Caco-2 (cell line): ENCODE data around the gene LGALS3BP. TPM values are rescaled to one million over a fixed set of nuclear protein-coding genes. Genes with fewer than 3 reads are reported as not detected.

ENCODE experiments used
- BruUV-seq: library from RNA; stranded (reverse); fragments of 400-500 nt; replicated peaks from 2 replicates; lab custom pipeline; 2021; lab: Mats Ljungman, UMichigan
- CTCF ChIA-PET: fragments of 300-600 bp; sonication (Branson Sonifier 250); formaldehyde crosslinking; loops from one replicate; lab custom pipeline; 2022; ENCODE audit warnings: antibody characterized with exemption; lab: Charles Lee
- POLR2A ChIA-PET: fragments of 300-600 bp; sonication (Branson Sonifier 250); formaldehyde crosslinking; loops from one replicate; lab custom pipeline; 2022; ENCODE audit warnings: antibody characterized with exemption; lab: Charles Lee
- DNase-seq, 2 experiments: peaks; one replicate each; pipeline versions ENCODE4 v3.0.0 to v3.0.0-alpha.2; 2020 to 2022
- H3K27me3 ChIP-seq: replicated peaks from 2 replicates; pipeline ENCODE4 v1.6.0; 2011; ENCODE audit warnings: low read length; ENCODE audit not compliant: control insufficient read depth, insufficient read depth
- H3K36me3 ChIP-seq: 2 replicates; pipeline ENCODE4 v1.5.1; 2011; ENCODE audit warnings: low read length; ENCODE audit not compliant: control insufficient read depth, insufficient read depth
- H3K4me1 ChIP-seq: fragments of 250-450 bp; sonication (Bioruptor Pico); 2 replicates; pipeline ENCODE4 v1.5.1; 2020; ENCODE audit warnings: mild to moderate bottlenecking
- H3K4me3 ChIP-seq: 2 replicates; pipeline ENCODE4 v1.5.1; 2011; ENCODE audit warnings: low read depth, mild to moderate bottlenecking, control low read depth, low read length
- H3K9me3 ChIP-seq: fragments of 250-450 bp; sonication (Bioruptor Pico); 2 replicates; pipeline ENCODE4 v1.5.1; 2020; ENCODE audit warnings: mild to moderate bottlenecking, moderate library complexity
- H3K27ac Mint-ChIP-seq: one replicate; pipeline ENCODE4 v1.8.0; 2022; ENCODE audit warnings: mixed read lengths; ENCODE audit not compliant: unreplicated experiment
- H3K27me3 Mint-ChIP-seq: one replicate; pipeline ENCODE4 v1.8.0; 2022; ENCODE audit warnings: mixed read lengths; ENCODE audit not compliant: insufficient read depth, unreplicated experiment
- H3K36me3 Mint-ChIP-seq: one replicate; pipeline ENCODE4 v1.8.0; 2022; ENCODE audit warnings: mild to moderate bottlenecking, mixed read lengths; ENCODE audit not compliant: insufficient read depth, unreplicated experiment
- H3K4me1 Mint-ChIP-seq: one replicate; pipeline ENCODE4 v1.8.0; 2022; ENCODE audit warnings: low read depth, mixed read lengths; ENCODE audit not compliant: unreplicated experiment
- H3K4me3 Mint-ChIP-seq: one replicate; pipeline ENCODE4 v1.8.0; 2022; ENCODE audit warnings: mild to moderate bottlenecking, moderate library complexity, mixed read lengths; ENCODE audit not compliant: unreplicated experiment
- H3K9me3 Mint-ChIP-seq: one replicate; pipeline ENCODE4 v1.8.0; 2022; ENCODE audit warnings: mixed read lengths; ENCODE audit not compliant: unreplicated experiment
- intact Hi-C: fragments of 100-400 bp; cut with micrococcal nuclease; formaldehyde crosslinking; loops from one replicate; pipeline ENCODE4 v1.10.0; 2022; ENCODE audit not compliant: unreplicated experiment
- total RNA-seq: library from RNA; stranded (reverse); gene quantifications from 2 replicates; pipeline ENCODE4 v1.2.3, GENCODE V29; 2022
- TF ChIP-seq, protein P1 (sequence below), 2 experiments: fragments of 200-600 bp in 1 of 2; IDR thresholded peaks; 1 replicate in 1 of 2; 2 replicates in 1 of 2; pipeline versions ENCODE4 v1.5.1 to v1.8.0; 2011 to 2022; ENCODE audit warnings: antibody characterized with exemption in 1 of 2, control low read depth in 1 of 2, inconsistent platforms in 1 of 2, low read depth in 1 of 2, low read length in 1 of 2, mild to moderate bottlenecking in 1 of 2, moderate library complexity in 1 of 2; ENCODE audit not compliant: insufficient read depth in 1 of 2, severe bottlenecking in 1 of 2, unreplicated experiment in 1 of 2

The LGALS3BP gene
- total RNA-seq, 1 experiment from 2014 or later = 65.4 TPM

DNA sequence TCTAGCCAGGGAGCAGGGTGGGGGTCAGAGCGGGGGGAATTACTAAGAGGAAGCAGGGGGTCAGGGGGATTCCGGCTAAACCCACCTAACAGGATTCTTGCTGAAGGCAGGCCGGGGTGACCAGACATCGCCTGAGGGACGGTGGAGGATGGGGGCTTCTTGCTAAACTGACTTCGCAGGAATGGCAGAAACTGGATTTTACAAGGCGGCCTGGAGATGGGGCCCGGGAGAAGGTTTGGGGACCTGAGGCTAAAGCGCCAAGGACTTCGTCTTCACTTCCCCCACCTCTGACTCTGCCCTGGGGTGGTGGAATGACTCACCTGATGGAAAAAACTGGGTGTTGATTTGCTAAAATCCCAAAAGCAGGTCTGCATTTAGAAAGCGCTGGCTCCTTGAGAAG, 23.5 kb downstream of the LGALS3BP start:
- H3K4me3 ChIP-seq = no peak overlapping the region
- no peak for DNase-seq
- no TSS peak for BruUV-seq
- H3K36me3 ChIP-seq = no peaks in the 10 kb centered on the region
- H3K4me3 Mint-ChIP-seq = no peak overlapping the region
- no peaks in the 10 kb centered on the region for H3K27me3 ChIP-seq
- H3K4me1 ChIP-seq = peaks cover 15% of the 10 kb centered on the region
- peaks cover 4% of the 10 kb centered on the region for H3K9me3 ChIP-seq
- H3K27ac Mint-ChIP-seq = no peak overlapping the region
- H3K36me3 Mint-ChIP-seq = no peaks in the 10 kb centered on the region
- peaks cover 7% of the 10 kb centered on the region for H3K4me1 Mint-ChIP-seq
- intact Hi-C loops = no loop called here
- CTCF ChIA-PET = interaction anchor here (0.8 kb wide), 1 partner anchor 14 kb away, joined by 3 read pairs; no protein-coding TSS in a partner anchor
- TF ChIP-seq, protein P1, sequence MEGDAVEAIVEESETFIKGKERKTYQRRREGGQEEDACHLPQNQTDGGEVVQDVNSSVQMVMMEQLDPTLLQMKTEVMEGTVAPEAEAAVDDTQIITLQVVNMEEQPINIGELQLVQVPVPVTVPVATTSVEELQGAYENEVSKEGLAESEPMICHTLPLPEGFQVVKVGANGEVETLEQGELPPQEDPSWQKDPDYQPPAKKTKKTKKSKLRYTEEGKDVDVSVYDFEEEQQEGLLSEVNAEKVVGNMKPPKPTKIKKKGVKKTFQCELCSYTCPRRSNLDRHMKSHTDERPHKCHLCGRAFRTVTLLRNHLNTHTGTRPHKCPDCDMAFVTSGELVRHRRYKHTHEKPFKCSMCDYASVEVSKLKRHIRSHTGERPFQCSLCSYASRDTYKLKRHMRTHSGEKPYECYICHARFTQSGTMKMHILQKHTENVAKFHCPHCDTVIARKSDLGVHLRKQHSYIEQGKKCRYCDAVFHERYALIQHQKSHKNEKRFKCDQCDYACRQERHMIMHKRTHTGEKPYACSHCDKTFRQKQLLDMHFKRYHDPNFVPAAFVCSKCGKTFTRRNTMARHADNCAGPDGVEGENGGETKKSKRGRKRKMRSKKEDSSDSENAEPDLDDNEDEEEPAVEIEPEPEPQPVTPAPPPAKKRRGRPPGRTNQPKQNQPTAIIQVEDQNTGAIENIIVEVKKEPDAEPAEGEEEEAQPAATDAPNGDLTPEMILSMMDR (IDR thresholded peaks at IDR 0.05; ENCODE audit: insufficient read depth in 1 of 2, low read depth in 1 of 2, low read length in 1 of 2, severe bottlenecking in 1 of 2, unreplicated experiment in 1 of 2) = no peak
- H3K9me3 Mint-ChIP-seq = no peaks in the 10 kb centered on the region
- POLR2A ChIA-PET = no interaction called here
- no peaks in the 10 kb centered on the region for H3K27me3 Mint-ChIP-seq

DNA sequence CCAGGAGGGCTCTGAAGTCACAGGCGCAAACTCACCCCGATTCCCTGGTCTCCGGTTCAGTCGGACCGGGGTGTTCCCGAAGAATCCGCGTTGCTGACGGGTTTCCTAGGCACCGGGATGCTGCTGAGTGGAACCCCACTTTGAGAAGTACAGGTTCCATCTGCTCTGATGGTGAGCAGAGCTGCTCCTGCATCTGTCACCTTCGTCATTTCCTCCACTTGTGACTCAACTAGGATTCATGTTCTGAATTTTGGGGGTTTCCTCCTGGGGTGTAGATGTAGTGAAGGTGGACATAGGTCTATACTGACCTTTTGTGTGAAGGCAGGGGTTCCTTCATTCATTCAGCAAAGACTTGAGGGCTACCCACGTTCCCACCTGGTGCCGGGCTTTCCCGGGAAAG, 25.0 kb downstream of the LGALS3BP start:
- no peaks in the 10 kb centered on the region for H3K27me3 ChIP-seq
- Mint-ChIP-seq H3K4me1 (peaks cover 7% of the 10 kb centered on the region), H3K27me3 (no peaks in the 10 kb centered on the region), H3K4me3 (no peak overlapping the region), H3K27ac (no peak overlapping the region), H3K36me3 (no peaks in the 10 kb centered on the region), H3K9me3 (no peaks in the 10 kb centered on the region)
- no TSS peak for BruUV-seq
- DNase-seq = no peak
- H3K4me3 ChIP-seq = no peak overlapping the region
- peaks cover 18% of the 10 kb centered on the region for H3K9me3 ChIP-seq
- TF ChIP-seq, protein P1 (IDR thresholded peaks at IDR 0.05; ENCODE audit: insufficient read depth in 1 of 2, low read depth in 1 of 2, low read length in 1 of 2, severe bottlenecking in 1 of 2, unreplicated experiment in 1 of 2) = no peak
- peaks cover 10% of the 10 kb centered on the region for H3K4me1 ChIP-seq
- intact Hi-C loops = no loop called here
- CTCF ChIA-PET = interaction anchor here (0.5 kb wide), 1 partner anchor 89 kb away, joined by 5 read pairs; no protein-coding TSS in a partner anchor
- POLR2A ChIA-PET = no interaction called here
- H3K36me3 ChIP-seq = no peaks in the 10 kb centered on the region

DNA sequence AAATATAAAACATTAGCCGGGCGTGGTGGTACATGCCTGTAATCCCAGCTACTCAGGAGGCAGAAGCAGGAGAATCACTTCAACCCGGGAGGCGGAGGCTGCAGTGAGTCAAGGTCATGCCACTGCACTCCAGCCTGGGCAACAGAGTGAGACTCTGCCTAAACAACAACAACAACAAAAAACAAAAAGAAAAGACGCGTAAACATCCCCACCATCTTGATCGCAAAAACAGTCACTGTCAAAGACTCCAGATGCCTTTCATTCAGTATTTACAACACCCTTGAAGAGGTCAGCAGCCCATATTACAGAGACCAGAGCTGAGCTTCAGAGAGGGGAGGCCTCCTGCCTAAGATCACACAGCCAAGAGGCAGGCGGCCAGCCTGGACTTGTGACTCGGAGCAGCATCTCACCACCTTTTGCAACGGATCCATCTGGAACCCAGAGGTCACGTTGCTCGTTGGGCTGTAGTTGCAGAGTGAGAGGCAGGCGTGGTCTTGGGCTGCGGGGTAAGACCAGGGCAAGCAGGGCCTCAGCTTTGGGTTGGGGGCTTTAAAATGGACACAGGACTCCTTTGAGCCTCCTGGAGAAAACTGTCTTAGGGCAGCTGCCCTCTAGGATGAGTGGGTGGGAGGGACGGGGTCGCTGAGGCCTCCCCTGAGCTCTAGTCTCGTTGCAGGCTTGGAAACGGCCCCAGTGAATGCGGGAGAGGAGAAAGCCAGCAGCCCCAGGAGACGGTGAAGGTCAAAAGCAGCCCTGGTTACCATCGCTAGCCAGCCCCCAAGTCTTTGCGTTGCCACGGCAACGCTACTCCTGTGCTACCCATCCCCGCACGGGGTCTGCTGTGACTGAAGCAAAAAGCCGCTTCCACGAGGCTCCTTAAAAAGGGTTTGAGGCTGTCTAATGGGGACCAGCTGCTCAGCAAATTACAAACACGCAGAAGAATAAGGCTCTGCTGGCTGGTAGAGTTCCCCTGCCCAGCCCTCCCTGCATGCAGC, 26.1 kb downstream of the LGALS3BP start:
- Mint-ChIP-seq H3K4me1 (peaks cover under 1% of the 10 kb centered on the region), H3K36me3 (no peaks in the 10 kb centered on the region), H3K9me3 (no peaks in the 10 kb centered on the region), H3K27me3 (no peaks in the 10 kb centered on the region), H3K4me3 (no peak overlapping the region), H3K27ac (no peak overlapping the region)
- H3K27me3 ChIP-seq = no peaks in the 10 kb centered on the region
- H3K4me3 ChIP-seq = no peak overlapping the region
- no TSS peak for BruUV-seq
- ChIA-PET CTCF (interaction anchor here (0.6 kb wide), 1 partner anchor 9 kb away, joined by 5 read pairs; no protein-coding TSS in a partner anchor), POLR2A (no interaction called here)
- H3K4me1 ChIP-seq = peaks cover 5% of the 10 kb centered on the region
- TF ChIP-seq, protein P1 (IDR thresholded peaks at IDR 0.05; ENCODE audit: insufficient read depth in 1 of 2, low read depth in 1 of 2, low read length in 1 of 2, severe bottlenecking in 1 of 2, unreplicated experiment in 1 of 2) = no peak
- H3K36me3 ChIP-seq = no peaks in the 10 kb centered on the region
- intact Hi-C loops = no loop called here
- peaks cover 18% of the 10 kb centered on the region for H3K9me3 ChIP-seq
- no peak for DNase-seq
